Neural progenitor cell (in vitro differentiated cells): ENCODE results near the gene PCDHB3.
A peak's percentile ranks its signal among the peaks of the same experiment; 100 is the strongest.

Source experiments
- EZH2 ChIP-seq: fragments of 200-600 bp; sonication (generic); IDR thresholded peaks from 2 replicates; pipeline ENCODE4 v1.6.1; 2017; ENCODE audit warnings: antibody characterized with exemption, mild to moderate bottlenecking, moderate library complexity
- EZH2phosphoT487 ChIP-seq: fragments of 200-600 bp; sonication (generic); IDR thresholded peaks from 2 replicates; pipeline ENCODE4 v1.6.1; 2017; ENCODE audit warnings: antibody characterized with exemption
- TF ChIP-seq, protein P1 (sequence below): fragments of 200-600 bp; sonication (generic); IDR thresholded peaks from 2 replicates; pipeline ENCODE4 v1.5.1; 2017; ENCODE audit warnings: antibody characterized with exemption, mild to moderate bottlenecking

- TF ChIP-seq EZH2 (no peak), EZH2phosphoT487 (no peak)
- TF ChIP-seq, protein P1, sequence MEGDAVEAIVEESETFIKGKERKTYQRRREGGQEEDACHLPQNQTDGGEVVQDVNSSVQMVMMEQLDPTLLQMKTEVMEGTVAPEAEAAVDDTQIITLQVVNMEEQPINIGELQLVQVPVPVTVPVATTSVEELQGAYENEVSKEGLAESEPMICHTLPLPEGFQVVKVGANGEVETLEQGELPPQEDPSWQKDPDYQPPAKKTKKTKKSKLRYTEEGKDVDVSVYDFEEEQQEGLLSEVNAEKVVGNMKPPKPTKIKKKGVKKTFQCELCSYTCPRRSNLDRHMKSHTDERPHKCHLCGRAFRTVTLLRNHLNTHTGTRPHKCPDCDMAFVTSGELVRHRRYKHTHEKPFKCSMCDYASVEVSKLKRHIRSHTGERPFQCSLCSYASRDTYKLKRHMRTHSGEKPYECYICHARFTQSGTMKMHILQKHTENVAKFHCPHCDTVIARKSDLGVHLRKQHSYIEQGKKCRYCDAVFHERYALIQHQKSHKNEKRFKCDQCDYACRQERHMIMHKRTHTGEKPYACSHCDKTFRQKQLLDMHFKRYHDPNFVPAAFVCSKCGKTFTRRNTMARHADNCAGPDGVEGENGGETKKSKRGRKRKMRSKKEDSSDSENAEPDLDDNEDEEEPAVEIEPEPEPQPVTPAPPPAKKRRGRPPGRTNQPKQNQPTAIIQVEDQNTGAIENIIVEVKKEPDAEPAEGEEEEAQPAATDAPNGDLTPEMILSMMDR: peak; percentile 53
Observed at GRCh38 chr5:141135030-141135717, 34.9 kb downstream of the PCDHB3 start, which contains the start of gene PCDHB5.
